Activated CD4-positive, alpha-beta T cell treated with anti-CD3 and anti-CD28 coated beads for 24 hours (primary cell): Measurements from ENCODE around the gene ADARB1.

Experiments used
- DNase-seq, 2 donors: peaks; one replicate each; pipeline ENCODE4 v3.0.0-alpha.2; 2020; ENCODE audit warnings: low read depth in 2 of 2

The ADARB1 gene

DNA sequence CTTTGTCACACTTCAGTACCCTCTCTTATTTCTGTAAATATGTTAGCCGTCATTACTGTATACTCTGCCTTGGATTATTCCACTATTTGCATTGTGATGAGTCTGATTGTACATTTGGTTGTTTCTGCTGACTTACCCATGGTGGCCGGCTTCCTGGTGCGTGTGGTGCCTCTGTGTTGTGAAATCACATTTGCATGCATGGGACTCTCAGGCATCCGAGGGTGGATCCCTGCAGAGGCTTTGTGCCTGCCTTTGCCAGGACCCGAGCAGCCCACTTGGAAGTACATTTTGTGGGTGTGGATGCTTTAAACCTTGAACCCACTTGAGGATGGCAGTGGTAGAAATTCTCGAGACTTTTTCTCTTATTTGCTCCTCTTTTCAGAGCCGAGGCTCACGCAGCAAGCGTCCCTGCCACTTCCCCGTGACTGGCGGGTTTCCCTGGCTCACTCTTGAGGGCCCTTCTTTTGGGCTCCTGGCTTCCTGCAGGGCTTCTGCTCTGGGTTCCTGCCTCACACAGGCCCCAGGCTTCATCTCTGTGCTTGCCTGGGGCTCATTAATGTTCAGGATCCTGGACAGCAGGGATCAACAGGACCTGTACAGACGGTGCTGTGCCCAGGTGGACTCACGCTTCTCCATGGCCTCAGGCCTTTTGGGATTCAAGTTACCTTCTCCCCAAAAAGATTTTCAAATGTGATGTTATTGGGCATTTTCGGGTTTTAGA, 176.7 kb downstream of the ADARB1 start:
- DNase-seq = no peak

DNA sequence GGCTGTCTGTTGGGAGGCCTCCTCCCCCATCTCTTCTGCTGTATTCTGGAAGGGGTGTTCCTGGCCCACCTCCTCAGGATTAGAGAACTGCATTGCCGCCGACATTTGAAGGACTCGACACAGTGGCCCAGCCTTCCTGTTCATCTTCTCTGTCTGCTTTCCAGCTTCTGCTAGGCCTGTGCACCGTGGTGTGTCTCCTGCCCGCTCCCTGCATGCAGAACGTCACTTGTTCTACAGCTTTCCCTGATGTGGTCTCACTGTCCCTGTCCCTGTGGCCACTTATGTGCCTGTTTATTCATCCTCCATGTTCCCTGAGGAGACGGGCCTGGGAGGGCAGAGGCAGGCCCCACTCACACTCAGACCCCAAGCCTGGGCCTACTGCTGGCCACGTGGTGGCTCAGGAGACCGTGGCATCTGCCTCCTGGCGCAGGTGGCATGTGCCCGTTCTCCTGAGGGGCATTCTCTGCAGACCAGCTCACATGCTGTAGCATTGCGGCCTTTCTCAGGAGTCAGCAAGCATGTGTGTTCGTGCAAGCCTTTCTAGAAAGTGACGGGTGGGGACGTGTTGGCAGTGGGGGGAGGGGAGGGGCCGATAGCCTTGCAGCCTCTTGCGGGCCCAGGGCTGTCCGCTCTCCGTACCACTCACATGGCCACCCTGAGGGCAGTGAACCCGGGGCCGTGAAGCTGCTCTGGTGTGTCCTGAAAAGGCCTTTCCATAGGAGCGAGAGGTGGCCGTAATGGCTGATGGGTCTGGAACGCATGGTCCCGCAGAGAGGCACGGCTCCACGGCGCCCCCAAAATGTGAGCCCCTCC, 177.5 kb downstream of the ADARB1 start:
- no peak for DNase-seq

DNA sequence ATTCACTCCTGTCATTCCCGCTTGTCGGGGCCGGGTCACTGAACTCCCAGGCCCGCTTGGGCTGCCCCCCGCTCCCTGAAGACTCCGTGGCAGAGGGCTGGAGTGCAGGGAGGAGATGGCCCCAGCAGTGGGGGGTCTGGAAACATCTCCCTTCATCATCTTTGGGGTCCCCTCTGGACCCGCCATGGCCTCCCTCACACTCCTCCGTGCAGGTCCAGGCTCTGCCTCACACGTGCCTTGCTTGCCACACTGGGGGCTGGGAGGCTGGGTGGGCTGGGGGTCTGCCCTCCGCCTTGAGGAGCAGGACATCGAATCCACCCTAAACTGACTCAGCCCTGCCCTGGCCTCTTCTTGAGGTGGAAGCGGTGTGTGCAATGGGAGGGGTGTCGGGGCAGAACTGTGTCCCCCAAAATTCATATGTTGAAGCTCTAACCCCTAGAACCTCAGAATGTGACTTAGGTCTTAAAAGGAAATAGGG, 178.1 kb downstream of the ADARB1 start:
- DNase-seq = no peak

DNA sequence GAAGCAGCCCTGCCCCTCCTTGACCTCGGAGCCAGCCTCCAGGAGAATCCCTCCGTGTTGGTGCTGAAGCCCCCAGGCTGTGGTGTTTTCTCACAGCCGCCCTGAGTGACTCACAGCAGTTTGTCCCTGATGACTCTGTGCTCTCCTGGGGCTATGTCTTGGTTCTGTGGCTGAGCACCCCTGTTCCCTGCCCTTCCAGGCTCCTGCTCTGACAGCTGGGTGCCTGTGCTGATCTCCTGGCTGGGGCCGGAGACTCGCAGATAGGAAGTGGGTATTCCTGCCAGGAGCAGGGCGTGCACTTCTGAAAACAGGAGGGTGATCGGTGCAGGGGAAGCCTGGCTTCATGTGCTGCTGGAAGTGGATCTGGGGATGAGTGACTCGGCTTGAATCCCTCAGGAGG, 178.8 kb downstream of the ADARB1 start:
- DNase-seq = no peak

DNA sequence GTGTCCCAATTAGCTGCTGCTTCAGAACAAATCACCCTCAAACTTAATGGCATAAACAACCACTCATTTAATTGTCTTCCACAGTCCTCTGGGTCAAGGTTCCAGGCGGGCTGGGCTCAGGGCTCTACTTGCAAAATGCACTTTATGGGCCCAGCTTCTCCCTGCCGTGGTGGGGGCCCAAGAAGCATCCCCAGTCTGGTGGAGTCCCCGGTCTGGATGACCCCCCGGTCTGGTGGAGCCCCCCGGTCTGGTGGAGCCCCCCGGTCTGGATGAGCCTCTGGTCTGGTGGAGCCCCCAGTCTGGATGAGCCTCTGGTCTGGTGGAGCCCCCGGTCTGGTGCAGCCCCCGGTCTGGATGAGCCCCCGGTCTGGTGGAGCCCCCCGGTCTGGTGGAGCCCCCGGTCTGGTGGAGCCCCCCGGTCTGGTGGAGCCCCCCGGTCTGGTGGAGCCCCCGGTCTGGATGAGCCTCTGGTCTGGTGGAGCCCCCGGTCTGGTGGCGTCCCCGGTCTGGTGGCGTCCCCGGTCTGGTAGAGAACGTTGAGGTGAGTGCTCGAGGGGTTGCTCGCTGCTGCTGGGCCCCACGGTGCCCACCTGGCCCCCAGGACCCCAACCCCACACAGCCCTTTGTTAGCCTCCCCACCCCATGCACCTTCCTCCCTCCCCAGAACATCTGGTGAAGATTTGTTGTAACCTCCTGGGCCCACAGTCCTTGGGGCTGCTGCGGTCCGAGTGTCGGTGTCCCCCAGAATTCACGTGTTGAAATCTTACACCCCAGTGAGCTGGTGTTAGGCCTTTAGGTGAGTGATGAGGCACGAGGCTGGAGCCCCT, 179.5 kb downstream of the ADARB1 start:
- no peak for DNase-seq

DNA sequence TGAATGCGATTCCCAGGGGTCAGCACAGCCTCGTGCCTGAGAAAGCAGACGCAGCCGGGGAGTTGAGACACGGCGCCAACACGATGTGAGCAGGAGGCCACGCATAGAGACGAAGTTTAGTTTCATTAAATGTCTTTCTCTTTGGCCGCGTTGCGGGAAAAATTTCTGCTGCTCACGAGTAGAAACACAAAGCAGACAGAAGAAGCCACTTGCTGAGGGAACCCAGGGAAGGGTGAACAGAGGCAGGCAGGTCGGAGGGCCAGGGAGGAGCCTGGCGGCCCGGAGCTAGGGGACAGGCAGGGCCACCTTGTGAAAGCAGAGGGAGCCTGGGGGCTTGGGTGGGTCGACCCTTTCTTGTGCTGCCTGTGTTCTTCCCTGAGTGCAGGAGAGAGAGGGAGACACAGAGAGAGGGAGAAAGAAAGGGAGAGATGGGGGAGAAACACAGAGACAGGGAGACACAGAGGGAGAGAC, 180.1 kb downstream of the ADARB1 start:
- no peak for DNase-seq

DNA sequence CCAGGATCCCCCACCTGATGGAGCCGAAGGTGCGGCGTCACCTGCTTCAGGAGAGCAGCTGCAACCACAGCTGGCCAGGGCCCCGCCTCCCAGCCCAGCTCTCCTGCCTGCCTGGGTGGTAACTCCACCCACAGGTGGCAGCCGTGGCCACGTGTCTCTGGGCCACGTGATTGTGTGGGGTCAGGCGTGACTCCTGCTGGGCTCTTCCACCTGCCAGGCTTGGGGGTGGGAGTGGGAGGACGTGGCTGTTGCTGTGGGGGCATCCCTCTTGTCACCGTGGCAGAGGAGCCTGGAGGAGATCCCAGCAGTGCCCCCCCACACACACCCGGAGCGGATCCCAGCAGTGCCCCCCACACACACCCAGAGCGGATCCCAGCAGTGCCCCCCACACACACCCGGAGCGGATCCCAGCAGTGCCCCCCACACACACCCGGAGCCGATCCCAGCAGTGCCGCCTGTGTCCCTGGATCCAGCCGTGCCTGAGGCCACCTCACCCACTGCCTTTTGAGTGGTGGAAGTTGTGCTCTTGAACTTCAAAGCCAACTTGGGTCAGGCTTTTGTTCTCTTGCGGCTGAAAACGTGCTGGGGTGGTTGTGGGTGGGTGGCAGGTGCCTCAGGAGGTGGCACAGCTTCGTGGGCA, 181.1 kb downstream of the ADARB1 start:
- no peak for DNase-seq

DNA sequence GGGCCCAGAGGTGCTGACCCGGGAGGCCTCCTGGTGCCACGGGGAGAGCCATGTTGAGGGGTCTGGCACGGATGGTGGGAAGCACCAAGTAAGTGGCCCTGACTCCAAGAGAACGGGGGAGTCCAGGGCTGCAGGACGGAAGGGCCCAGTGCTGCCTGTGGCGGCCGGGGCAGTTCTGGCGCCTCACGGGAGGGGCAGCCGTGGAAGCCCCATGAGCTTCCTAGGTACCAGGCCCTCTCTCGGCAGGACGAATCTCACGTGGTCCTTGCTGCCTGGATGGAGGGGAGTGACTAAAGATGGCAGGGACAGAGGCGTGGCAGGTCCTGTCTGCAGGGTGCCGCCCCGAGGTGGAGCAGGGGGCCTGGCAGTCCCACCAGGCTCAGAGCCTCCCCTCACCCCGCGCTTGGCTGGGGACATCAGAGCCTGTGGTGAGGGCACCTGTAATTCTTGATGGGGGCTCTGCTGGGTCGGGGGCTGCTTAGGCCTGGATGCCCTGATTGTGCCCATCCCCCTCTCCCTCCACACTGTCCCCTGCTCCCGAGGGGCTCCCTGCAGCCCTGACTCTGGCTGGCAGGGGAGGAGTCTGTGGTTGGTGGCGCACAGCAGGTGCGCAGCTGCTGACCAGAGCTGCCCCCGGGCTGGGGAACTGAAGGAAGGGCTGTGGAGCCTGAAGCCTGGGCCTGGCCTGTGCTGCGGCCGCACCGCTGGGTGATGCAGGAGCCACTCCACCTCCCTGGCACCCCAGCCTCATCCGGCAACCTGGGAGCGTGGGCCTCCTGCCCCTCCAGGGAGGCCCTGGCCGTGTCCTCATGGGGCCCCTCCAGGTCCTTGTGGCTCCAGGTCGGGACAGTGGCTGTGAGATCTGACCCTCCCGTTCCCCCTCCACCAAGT, 181.9 kb downstream of the ADARB1 start:
- DNase-seq = no peak

DNA sequence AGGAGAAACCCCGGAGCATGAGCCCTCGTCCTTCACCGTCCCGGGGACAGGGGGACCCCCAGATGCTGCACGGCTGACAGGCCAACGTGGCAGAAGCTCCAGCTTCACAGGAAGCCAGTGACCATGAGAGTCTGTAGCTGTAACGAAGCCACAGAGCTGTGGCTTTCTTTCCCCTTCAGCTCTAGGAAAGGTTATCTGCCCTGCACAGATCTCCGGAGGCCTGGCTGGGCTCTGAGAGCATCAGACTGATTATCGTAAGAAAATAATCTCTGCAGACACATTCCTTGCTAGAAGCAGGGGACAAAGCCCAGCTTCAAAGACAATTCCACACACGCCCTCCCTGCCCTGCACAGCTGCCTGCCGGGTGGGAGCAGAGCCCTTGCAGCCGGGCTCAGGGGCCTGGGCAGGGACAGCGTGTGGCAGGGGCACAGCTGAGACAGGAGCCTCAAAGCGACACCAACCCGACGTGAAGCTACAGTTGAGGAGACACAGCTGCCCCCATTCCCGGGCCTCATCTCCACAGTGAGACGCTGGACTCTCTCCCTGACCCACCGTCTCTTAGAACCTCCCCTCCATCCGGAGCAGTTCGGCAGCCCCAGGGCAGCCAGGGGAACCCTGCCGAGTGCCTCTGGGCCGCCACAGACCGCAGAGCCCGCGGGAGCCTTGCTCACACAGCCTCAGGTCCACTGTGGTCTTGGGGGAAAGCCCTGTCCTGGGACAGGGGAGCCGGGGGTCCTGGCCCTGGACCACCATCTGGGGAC, 182.7 kb downstream of the ADARB1 start:
- no peak for DNase-seq

DNA sequence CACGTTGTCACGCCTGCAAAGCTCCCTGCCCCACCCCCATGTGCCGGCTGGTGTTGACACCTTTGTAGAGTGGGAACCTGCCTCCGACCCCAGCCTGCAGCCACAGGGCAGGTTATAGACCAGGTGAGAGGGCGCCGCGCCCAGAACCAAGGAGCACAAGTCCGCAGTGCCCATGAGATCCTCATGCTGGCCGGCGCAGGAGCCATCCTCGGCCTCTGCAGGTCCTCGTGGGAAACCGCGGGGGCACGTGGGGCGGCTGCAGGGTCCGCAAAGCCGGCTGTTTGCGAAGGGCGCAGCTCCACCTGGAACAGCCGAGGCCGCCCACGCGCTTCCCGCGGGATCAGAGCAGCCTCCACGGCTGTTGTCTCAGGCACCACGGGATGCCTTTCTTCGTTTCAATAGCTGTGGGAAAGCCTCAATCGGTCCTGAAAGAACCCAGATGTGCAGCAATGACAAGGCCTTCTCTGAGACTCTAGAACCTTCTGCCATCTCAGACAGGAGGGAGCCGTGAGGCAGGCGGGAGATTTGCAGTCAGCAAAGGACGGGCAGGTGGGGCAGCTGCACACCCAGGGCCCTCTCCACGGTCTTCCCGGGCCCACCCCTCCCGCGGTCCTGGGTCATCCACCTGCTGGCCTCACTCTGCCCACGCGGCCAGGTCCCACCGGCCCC, 183.4 kb downstream of the ADARB1 start:
- no peak for DNase-seq

DNA sequence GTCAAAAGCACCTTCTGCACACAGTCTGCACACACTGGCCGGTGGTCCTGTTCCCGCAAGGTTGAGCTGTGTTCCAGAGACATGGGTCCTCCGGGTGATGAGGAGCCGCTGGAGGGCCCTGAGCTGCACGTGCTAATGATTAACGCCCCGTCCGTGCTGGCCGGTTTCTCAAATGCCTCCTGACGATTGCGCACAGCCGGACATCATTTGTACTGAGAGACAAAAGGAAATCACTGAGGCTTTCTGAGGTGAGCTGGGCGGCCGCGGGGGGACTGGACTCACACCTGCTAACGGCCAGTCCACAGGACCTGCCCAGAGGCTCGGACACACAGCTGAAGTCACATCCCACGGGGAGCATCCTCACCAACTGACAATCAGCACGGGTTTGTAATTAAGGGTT, 184.1 kb downstream of the ADARB1 start:
- no peak for DNase-seq

DNA sequence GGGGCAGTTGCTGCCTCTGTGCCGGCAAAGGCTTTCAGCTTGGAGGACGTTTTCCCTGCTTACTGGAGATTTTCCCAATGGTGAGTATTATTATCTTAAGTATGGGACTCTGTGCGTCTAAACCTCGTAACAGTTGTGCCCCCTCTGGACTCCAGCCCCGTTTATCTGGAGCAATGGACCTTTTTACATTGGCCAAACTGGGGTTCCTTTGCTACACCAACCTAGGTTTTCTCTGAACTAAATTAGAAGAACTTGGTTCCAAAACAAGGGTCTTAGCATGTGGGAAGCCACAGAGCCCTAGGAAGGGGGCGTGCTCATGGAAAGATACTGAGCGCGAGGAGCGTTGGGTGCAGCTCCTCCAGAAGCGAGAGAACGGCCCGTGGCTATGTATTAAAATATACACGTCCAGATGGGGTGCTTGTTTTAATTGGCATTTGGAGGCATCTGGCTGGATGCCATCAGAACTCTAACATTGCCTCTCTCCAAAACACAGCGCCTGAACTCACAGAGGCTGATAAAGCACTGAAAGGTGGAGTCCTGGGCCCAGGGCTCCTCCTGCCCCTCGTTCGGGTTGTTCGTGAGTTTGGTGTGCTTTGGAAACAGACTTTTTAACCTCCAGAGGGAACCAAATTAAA, 184.9 kb downstream of the ADARB1 start:
- DNase-seq = no peak

DNA sequence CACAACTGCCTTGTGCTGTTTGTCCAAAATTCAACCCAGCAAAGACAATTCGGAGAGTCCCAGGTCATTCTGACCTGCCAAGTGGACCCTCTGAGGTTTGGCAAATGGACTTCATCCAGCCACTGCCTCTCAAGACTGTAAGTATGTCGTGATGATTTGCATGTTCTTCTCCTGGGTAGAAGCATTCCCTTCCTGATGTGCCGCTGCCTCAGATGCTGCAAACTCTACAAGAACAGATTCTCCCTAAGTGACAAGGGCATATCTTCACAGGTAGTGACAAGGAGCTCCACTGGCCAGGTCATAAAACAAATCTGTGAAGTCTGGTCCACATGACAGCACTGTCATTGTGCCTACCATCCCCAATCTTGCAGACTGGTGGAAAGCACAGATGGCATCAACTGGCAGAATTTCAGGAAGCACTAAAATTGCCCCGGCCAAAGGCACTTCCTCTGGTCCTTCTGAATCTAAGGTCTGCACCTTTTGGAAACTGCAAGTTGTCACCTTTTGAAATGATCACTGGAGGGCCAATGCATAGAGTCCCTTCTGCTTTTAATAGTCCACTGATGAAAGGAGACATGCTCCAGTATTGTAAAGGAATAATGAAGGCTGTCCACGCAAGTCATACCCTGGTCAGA, 185.9 kb downstream of the ADARB1 start:
- DNase-seq = no peak

DNA sequence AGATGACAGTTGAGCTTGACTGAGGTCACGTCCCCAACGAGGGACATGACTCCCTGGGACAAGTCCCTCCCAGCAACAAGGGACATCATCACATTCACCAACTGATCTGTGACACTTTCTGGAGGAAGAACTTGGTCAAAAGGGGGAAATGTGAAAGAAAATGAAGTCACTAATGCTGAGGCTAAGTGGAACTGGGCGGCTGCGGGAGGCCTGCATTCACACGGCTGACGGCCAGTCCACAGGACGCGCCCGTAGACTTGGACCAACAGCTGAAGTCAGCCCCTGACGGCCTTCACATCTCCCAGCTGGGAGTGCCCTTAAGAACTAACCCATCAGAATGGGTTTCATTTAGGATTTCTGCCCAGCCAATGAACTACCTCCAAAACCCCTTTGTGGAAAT, 186.7 kb downstream of the ADARB1 start:
- no peak for DNase-seq

DNA sequence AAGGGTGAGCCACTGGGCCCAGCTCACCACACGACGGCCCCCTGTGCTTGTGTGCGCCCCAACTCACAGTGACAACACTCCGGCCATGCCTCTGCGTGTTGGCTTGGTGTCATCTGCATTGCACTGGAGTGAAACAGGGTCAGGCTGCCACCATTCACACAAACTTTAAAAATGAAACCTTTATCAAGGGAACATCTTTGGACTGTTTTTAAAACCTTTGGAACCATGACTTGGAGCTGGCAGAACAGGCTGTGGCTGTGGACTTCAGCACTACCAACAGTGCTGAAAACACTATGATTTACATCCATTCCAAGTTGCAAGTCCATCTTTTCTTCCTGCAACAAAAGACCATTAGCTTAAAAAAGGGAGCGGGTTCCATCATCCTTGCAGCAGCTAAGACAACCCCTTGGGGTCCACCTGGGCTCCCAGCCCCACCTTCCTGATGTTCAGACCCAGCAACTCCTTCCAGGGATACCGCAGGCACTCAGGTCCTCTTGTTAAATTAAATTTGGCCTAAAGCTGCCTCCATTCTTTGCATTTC, 187.7 kb downstream of the ADARB1 start:
- no peak for DNase-seq

DNA sequence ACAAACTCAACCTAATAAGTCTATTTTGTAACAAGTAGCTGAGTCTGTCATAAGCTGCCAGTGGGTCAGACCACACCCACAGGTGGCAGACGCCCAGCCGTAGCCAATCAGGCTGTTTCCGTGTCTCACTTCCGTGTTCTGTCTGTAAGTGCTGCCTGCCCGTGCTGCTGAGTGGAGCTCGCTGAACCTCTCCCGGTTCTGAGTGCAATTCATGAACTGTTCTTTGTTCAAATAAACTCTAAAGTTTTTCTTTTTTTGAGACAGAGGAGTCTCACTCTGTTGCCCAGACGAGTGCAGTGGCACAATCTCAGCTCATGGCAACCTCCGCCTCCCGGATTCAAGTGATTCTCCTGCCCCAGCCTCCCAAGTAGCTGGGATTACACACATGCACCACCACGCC, 188.2 kb downstream of the ADARB1 start:
- DNase-seq = no peak

DNA sequence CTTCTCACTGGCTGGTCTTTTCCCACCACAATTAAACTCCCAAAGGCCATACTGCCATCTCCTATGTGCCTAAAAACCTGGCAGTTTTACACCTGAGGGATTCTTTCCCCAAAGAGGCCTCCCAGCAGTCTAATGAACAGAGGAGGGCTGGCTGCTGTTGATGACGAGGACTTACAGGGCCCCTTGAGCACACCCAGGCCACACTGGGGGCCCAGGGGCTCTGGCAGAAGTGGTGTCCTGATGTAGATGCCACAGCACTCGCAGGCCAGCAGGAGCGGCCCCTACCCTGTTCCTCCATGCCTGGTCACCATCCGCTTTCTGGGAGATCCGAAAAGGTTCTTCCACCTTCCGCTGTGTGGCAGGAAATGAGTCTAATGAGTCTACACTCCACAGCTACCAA, 189.2 kb downstream of the ADARB1 start:
- DNase-seq = no peak
